PFSK-1 (cell line): ENCODE data around the gene VPS13D.

Source experiments
- FOXP2 ChIP-seq: optimal IDR thresholded peaks from 2 replicates; pipeline ENCODE3; 2011; ENCODE audit warnings: borderline replicate concordance, control low read depth, inconsistent platforms; ENCODE audit not compliant: insufficient read depth; ENCODE audit errors: extremely low read length, extremely low read depth
- POLR2AphosphoS5 ChIP-seq: IDR thresholded peaks from 2 replicates; pipeline ENCODE4 v1.6.1; 2012; ENCODE audit warnings: low read depth, mild to moderate bottlenecking, control low read depth, low read length, moderate library complexity
- SIN3A ChIP-seq: IDR thresholded peaks from 2 replicates; pipeline ENCODE4 v1.6.1; 2012; ENCODE audit warnings: mild to moderate bottlenecking, low read length, moderate library complexity, borderline replicate concordance; ENCODE audit not compliant: insufficient read depth
- TAF1 ChIP-seq: IDR thresholded peaks from 2 replicates; pipeline ENCODE4 v1.6.1; 2012; ENCODE audit warnings: low read length, control low read depth, borderline replicate concordance; ENCODE audit not compliant: insufficient read depth
- TF ChIP-seq, protein P1 (sequence below), 2 experiments: IDR thresholded peaks; 2 replicates each; pipeline versions ENCODE4 v1.6.1 to v1.8.0; 2011 to 2012; ENCODE audit warnings: low read depth in 2 of 2, low read length in 2 of 2, control low read depth in 1 of 2, inconsistent platforms in 1 of 2, mild to moderate bottlenecking in 1 of 2, moderate library complexity in 1 of 2; ENCODE audit not compliant: insufficient read depth in 1 of 2

The VPS13D gene

DNA sequence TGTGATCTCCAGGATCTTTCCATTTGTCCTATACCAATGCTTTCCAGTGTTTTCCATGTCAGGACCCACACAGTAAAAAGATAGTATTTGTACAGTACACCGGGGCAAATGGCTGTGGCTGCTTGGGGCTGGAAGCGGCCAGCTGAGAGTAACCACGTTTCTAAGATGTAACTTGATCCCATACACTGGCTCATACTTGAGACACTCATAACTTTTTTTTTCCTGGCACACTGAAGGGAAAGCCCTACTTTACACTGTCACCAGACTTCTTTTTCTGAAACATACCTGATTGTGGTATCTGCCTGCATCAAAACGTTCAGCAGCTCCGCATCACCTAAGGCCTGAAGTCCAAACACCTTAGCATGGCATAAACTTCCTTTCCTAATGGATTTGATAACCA lies 21.6 kb downstream of the VPS13D start:
- TF ChIP-seq POLR2AphosphoS5 (no peak), SIN3A (no peak), FOXP2 (no peak), TAF1 (no peak)
- TF ChIP-seq, protein P1, sequence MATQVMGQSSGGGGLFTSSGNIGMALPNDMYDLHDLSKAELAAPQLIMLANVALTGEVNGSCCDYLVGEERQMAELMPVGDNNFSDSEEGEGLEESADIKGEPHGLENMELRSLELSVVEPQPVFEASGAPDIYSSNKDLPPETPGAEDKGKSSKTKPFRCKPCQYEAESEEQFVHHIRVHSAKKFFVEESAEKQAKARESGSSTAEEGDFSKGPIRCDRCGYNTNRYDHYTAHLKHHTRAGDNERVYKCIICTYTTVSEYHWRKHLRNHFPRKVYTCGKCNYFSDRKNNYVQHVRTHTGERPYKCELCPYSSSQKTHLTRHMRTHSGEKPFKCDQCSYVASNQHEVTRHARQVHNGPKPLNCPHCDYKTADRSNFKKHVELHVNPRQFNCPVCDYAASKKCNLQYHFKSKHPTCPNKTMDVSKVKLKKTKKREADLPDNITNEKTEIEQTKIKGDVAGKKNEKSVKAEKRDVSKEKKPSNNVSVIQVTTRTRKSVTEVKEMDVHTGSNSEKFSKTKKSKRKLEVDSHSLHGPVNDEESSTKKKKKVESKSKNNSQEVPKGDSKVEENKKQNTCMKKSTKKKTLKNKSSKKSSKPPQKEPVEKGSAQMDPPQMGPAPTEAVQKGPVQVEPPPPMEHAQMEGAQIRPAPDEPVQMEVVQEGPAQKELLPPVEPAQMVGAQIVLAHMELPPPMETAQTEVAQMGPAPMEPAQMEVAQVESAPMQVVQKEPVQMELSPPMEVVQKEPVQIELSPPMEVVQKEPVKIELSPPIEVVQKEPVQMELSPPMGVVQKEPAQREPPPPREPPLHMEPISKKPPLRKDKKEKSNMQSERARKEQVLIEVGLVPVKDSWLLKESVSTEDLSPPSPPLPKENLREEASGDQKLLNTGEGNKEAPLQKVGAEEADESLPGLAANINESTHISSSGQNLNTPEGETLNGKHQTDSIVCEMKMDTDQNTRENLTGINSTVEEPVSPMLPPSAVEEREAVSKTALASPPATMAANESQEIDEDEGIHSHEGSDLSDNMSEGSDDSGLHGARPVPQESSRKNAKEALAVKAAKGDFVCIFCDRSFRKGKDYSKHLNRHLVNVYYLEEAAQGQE (IDR thresholded peaks at IDR 0.05; ENCODE audit: insufficient read depth in 1 of 2, low read depth in 2 of 2, low read length in 2 of 2), result no peak

DNA sequence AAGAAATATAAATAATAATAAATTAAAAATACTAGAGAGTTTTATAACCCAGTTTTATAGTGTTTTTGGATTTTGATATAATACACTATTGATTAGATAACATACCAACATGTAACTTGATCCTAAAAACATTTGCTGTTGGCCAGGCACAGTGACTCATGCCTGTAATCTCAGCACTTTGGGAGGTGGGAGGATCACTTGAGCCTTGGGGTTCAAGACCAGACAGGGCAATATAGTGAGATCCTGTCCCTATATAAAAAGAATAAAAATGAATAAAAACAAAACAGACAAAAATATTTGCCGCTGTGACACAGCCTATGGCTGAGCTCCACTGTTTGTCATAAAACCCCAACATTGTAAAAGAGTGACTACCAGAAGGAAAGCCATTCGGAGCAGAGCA lies 26.1 kb downstream of the VPS13D start:
- TF ChIP-seq SIN3A (no peak), POLR2AphosphoS5 (no peak), FOXP2 (no peak), TAF1 (no peak)
- TF ChIP-seq, protein P1 (IDR thresholded peaks at IDR 0.05; ENCODE audit: insufficient read depth in 1 of 2, low read depth in 2 of 2, low read length in 2 of 2), result no peak

DNA sequence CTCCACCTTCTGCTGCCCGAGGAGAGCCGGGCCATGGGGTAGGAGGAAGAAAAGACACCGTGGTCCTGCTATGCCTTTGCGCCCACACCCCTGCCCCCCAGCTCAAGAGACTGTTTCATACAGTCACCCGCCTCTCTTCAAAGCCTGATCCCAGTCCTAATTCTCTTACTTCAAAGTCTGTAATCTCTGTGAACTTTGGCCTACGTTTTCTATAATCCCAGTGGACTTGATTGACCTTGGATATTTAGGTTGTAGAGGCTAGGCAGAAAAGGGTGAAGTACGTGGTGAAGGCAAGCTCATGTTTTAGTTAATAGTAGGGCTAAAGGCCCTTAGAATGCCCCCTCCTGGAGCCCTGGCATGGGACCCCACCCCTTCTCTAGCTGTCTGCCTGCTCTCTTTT lies 28.4 kb downstream of the VPS13D start:
- TF ChIP-seq TAF1, result no peak
- TF ChIP-seq POLR2AphosphoS5, result no peak
- TF ChIP-seq FOXP2, result no peak
- TF ChIP-seq, protein P1 (IDR thresholded peaks at IDR 0.05; ENCODE audit: insufficient read depth in 1 of 2, low read depth in 2 of 2, low read length in 2 of 2), result no peak
- no peak for TF ChIP-seq SIN3A

DNA sequence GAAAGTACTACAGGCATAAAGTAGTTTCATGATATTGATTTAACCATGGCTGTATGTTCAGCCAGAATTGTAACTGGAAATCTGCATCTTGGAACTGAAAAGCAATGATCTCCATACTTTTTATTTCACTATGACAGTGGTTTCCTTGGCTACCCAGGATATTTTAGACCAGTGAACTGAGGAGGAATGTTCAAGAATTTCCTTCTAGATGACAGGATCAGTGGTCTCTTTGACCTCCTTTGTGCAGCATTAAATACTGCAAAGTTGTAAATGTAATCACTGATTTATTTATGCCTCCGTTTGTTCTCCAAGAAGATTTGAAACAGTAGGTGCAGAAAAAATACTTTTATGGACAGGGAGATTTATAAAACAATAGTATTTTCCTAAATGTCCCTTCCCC lies 39.5 kb downstream of the VPS13D start:
- TF ChIP-seq FOXP2, result no peak
- TF ChIP-seq SIN3A, result no peak
- no peak for TF ChIP-seq POLR2AphosphoS5
- TF ChIP-seq TAF1, result no peak
- TF ChIP-seq, protein P1 (IDR thresholded peaks at IDR 0.05; ENCODE audit: insufficient read depth in 1 of 2, low read depth in 2 of 2, low read length in 2 of 2), result no peak

DNA sequence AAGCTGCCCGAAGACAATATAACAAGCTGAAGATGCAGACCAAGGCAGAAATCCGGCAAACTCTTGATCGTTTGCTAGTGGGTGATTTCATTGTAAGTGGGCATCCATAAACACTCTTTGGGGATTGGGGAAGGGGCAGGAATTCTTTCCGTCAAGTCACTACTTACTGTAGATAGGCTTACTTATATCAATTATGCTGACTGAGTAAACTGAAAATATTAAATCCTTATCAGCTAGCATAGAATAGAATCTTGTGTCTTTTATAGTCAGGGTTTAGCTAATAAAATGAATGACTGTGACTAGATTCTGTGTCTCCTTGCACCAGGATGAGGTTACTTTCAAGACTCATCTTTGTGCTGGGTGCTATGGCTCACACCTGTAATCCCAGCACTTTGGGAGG lies 41.2 kb downstream of the VPS13D start:
- TF ChIP-seq FOXP2, result no peak
- TF ChIP-seq POLR2AphosphoS5, result no peak
- TF ChIP-seq, protein P1 (IDR thresholded peaks at IDR 0.05; ENCODE audit: insufficient read depth in 1 of 2, low read depth in 2 of 2, low read length in 2 of 2), result no peak
- TF ChIP-seq SIN3A, result no peak
- no peak for TF ChIP-seq TAF1
